GM18519 (cell line): Measurements from ENCODE around the gene PAXIP1.
"Not testable (repeated sequence)": the region's sequence is repeated elsewhere in the genome, so short reads cannot be mapped to it uniquely, and the experiment has no call there.

Source experiments
- ATAC-seq: cut with Tn5 transposase; IDR thresholded peaks from one replicate; pipeline ENCODE4 v1.9.1; 2021; ENCODE audit warnings: mild to moderate bottlenecking, moderate library complexity; ENCODE audit not compliant: unreplicated experiment, low FRiP score

The PAXIP1 gene

GRCh38 chr7:155003092-155003375 is at the start of gene PAXIP1:
Gene PAXIP1, minus strand, starts transcription at chr7:155003124. Its CDS starts 195 bp downstream, at chr7:155002929.
- peak; percentile 48 for ATAC-seq

- no peak for ATAC-seq
These were observed 48.4 kb upstream of the PAXIP1 start for GRCh38 chr7:155051355-155051754.

- no peak for ATAC-seq
These were observed 45.1 kb upstream of the PAXIP1 start for GRCh38 chr7:155048006-155048405.

GRCh38 chr7:155043756-155044155 is 40.8 kb upstream of the PAXIP1 start:
- ATAC-seq: no peak

- ATAC-seq: no peak
These were observed 35.4 kb upstream of the PAXIP1 start for GRCh38 chr7:155038335-155038734.

GRCh38 chr7:155034495-155034894 is 31.6 kb upstream of the PAXIP1 start:
- not testable (repeated sequence) for ATAC-seq

GRCh38 chr7:155032978-155033377 is 30.1 kb upstream of the PAXIP1 start:
- no peak for ATAC-seq

GRCh38 chr7:155027879-155028278 is 25.0 kb upstream of the PAXIP1 start:
- ATAC-seq: no peak

GRCh38 chr7:155021699-155022145 is 18.8 kb upstream of the PAXIP1 start:
- ATAC-seq: no peak

- no peak for ATAC-seq
These were observed 18.1 kb upstream of the PAXIP1 start for GRCh38 chr7:155020996-155021395.

GRCh38 chr7:155017834-155018233 is 14.9 kb upstream of the PAXIP1 start:
- no peak for ATAC-seq

- ATAC-seq: no peak
These were observed 8.2 kb upstream of the PAXIP1 start for GRCh38 chr7:155011086-155011485.

GRCh38 chr7:155009570-155010157 is 6.7 kb upstream of the PAXIP1 start:
- ATAC-seq: peak; percentile 57

- ATAC-seq: no peak
These were observed 5.0 kb upstream of the PAXIP1 start for GRCh38 chr7:155007947-155008346.

- peak; percentile 40 for ATAC-seq
These were observed 671 bp upstream of the PAXIP1 start for GRCh38 chr7:155003376-155004214.

GRCh38 chr7:155002411-155003091 is 373 bp downstream of the PAXIP1 start:
- ATAC-seq: peak; percentile 26

- peak; percentile 3 for ATAC-seq
These were observed 1.0 kb downstream of the PAXIP1 start for GRCh38 chr7:155001756-155002410.

GRCh38 chr7:155000795-155001194 is 2.1 kb downstream of the PAXIP1 start:
- no peak for ATAC-seq

- ATAC-seq: no peak
These were observed 4.4 kb downstream of the PAXIP1 start for GRCh38 chr7:154998481-154998880.

- ATAC-seq: no peak
These were observed 5.0 kb downstream of the PAXIP1 start for GRCh38 chr7:154997840-154998370.

GRCh38 chr7:154996756-154997155 is 6.2 kb downstream of the PAXIP1 start:
- no peak for ATAC-seq
